Epithelial cell of prostate (primary cell): ENCODE measurements around the gene CD36.
A peak's percentile ranks its signal among the peaks of the same experiment; 100 is the strongest.
"Not testable (repeated sequence)": the region's sequence is repeated elsewhere in the genome, so short reads cannot be mapped to it uniquely, and the experiment has no call there.

Source experiments
- DNase-seq: peaks from one replicate; pipeline ENCODE4 v3.0.0-alpha.2; 2011; ENCODE audit warnings: low read depth, low spot score
- H3K27ac ChIP-seq: fragments of 450-650 bp; 2 replicates; pipeline ENCODE4 v1.5.1; 2017; ENCODE audit warnings: mild to moderate bottlenecking

CD36 gene

GRCh38 chr7:80648031-80648600 lies 9.7 kb downstream of the CD36 start:
- DNase-seq: no peak
- no peak overlapping the region for H3K27ac ChIP-seq

- H3K27ac ChIP-seq: no peak overlapping the region
- no peak for DNase-seq
Observed at GRCh38 chr7:80649011-80649410, 10.6 kb downstream of the CD36 start.

GRCh38 chr7:80650030-80650429 lies 11.6 kb downstream of the CD36 start:
- no peak overlapping the region for H3K27ac ChIP-seq
- DNase-seq: no peak

- no peak for DNase-seq
- H3K27ac ChIP-seq: no peak overlapping the region
Observed at GRCh38 chr7:80651471-80651870, 13.0 kb downstream of the CD36 start.

- no peak for DNase-seq
- H3K27ac ChIP-seq: no peak overlapping the region
Observed at GRCh38 chr7:80653244-80653643, 14.8 kb downstream of the CD36 start.

- H3K27ac ChIP-seq: no peak overlapping the region
- no peak for DNase-seq
Observed at GRCh38 chr7:80654887-80655340, 16.5 kb downstream of the CD36 start.

GRCh38 chr7:80656029-80656428 lies 17.6 kb downstream of the CD36 start:
- no peak for DNase-seq
- no peak overlapping the region for H3K27ac ChIP-seq

- no peak overlapping the region for H3K27ac ChIP-seq
- no peak for DNase-seq
Observed at GRCh38 chr7:80659120-80660055, 20.9 kb downstream of the CD36 start.

- H3K27ac ChIP-seq: no peak overlapping the region
- no peak for DNase-seq
Observed at GRCh38 chr7:80660939-80661338, 22.5 kb downstream of the CD36 start.

GRCh38 chr7:80661729-80662128 lies 23.3 kb downstream of the CD36 start:
- no peak overlapping the region for H3K27ac ChIP-seq
- DNase-seq: no peak

GRCh38 chr7:80662252-80662651 lies 23.8 kb downstream of the CD36 start:
- no peak overlapping the region for H3K27ac ChIP-seq
- DNase-seq: no peak

- DNase-seq: no peak
- peak overlapping the region; percentile 41 for H3K27ac ChIP-seq
Observed at GRCh38 chr7:80665526-80665925, 27.1 kb downstream of the CD36 start.

GRCh38 chr7:80666376-80666775 lies 27.9 kb downstream of the CD36 start:
- DNase-seq: peak; percentile 70
- peak overlapping the region; percentile 41 for H3K27ac ChIP-seq

- not testable (repeated sequence) for DNase-seq, H3K27ac ChIP-seq
Observed at GRCh38 chr7:80669367-80669766, 30.9 kb downstream of the CD36 start.

GRCh38 chr7:80671744-80672143 lies 33.3 kb downstream of the CD36 start:
- DNase-seq: no peak
- H3K27ac ChIP-seq: no peak overlapping the region

- no peak overlapping the region for H3K27ac ChIP-seq
- DNase-seq: no peak
Observed at GRCh38 chr7:80675090-80675489, 36.6 kb downstream of the CD36 start.

- H3K27ac ChIP-seq: no peak overlapping the region
- DNase-seq: no peak
Observed at GRCh38 chr7:80676404-80676803, 38.0 kb downstream of the CD36 start.

- no peak overlapping the region for H3K27ac ChIP-seq
- DNase-seq: no peak
Observed at GRCh38 chr7:80677629-80678028, 39.2 kb downstream of the CD36 start.

- no peak for DNase-seq
- H3K27ac ChIP-seq: no peak overlapping the region
Observed at GRCh38 chr7:80678707-80679106, 40.3 kb downstream of the CD36 start.

GRCh38 chr7:80679921-80680907 lies 41.8 kb downstream of the CD36 start:
- DNase-seq: no peak
- H3K27ac ChIP-seq: no peak overlapping the region
